ENCODE results near the gene TMEM87B.
"Not testable (repeated sequence)": the region's sequence is repeated elsewhere in the genome, so short reads cannot be mapped to it uniquely, and the experiment has no call there.

The TMEM87B gene

GRCh38 chr2:112034924-112035323 lies 20.1 kb upstream of the TMEM87B start:
- DNase-seq: no peak

- DNase-seq: no peak
Measured at GRCh38 chr2:112035786-112036185, 19.3 kb upstream of the TMEM87B start.

- DNase-seq: not testable (repeated sequence)
Measured at GRCh38 chr2:112039556-112039955, 15.5 kb upstream of the TMEM87B start.

- DNase-seq: not testable (repeated sequence)
Measured at GRCh38 chr2:112040066-112040465, 15.0 kb upstream of the TMEM87B start.

- DNase-seq: not testable (repeated sequence)
Measured at GRCh38 chr2:112041460-112041859, 13.6 kb upstream of the TMEM87B start.

GRCh38 chr2:112045446-112046014 lies 9.5 kb upstream of the TMEM87B start:
- no peak for DNase-seq

- DNase-seq: no peak
Measured at GRCh38 chr2:112046231-112046630, 8.8 kb upstream of the TMEM87B start.

- DNase-seq: no peak
Measured at GRCh38 chr2:112047537-112048235, 7.4 kb upstream of the TMEM87B start.

GRCh38 chr2:112048236-112048592 lies 6.9 kb upstream of the TMEM87B start:
- DNase-seq: no peak

GRCh38 chr2:112048887-112049286 lies 6.2 kb upstream of the TMEM87B start:
- peak in 1 of 2 experiments; percentile 79 for DNase-seq

- DNase-seq: no peak
Measured at GRCh38 chr2:112050316-112050715, 4.8 kb upstream of the TMEM87B start.

GRCh38 chr2:112053917-112054846 lies 887 bp upstream of the TMEM87B start:
- peak; percentile 91 to 99 for DNase-seq

GRCh38 chr2:112055730-112056625 lies 909 bp downstream of the TMEM87B start:
- peak; percentile 64 to 86 for DNase-seq

- DNase-seq: no peak
Measured at GRCh38 chr2:112056626-112056987, 1.5 kb downstream of the TMEM87B start.

- no peak for DNase-seq
Measured at GRCh38 chr2:112059671-112060070, 4.6 kb downstream of the TMEM87B start.

GRCh38 chr2:112061299-112061698 lies 6.2 kb downstream of the TMEM87B start:
- no peak for DNase-seq

- DNase-seq: no peak
Measured at GRCh38 chr2:112061840-112062239, 6.8 kb downstream of the TMEM87B start.

- DNase-seq: no peak
Measured at GRCh38 chr2:112062894-112063293, 7.8 kb downstream of the TMEM87B start.

GRCh38 chr2:112065486-112065885 lies 10.4 kb downstream of the TMEM87B start:
- DNase-seq: no peak

GRCh38 chr2:112065966-112066365 lies 10.9 kb downstream of the TMEM87B start:
- peak; percentile 51 to 85 for DNase-seq

- DNase-seq: not testable (repeated sequence)
Measured at GRCh38 chr2:112069794-112070193, 14.7 kb downstream of the TMEM87B start.

GRCh38 chr2:112073875-112074274 lies 18.8 kb downstream of the TMEM87B start:
- no peak for DNase-seq

GRCh38 chr2:112074506-112074905 lies 19.4 kb downstream of the TMEM87B start:
- DNase-seq: no peak

Data from SW 1271 (cell line).